Neural cell (in vitro differentiated cells): ENCODE measurements around the gene APOC3. TPM values are rescaled to one million over a fixed set of nuclear protein-coding genes. Genes with fewer than 3 reads are reported as not detected.

Source experiments
- H2AFZ ChIP-seq: fragments of 200-600, 300-800 bp; sonication (generic), shearing (Covaris generic); 2 replicates; pipeline ENCODE4 v1.6.0; 2014; ENCODE audit warnings: low read depth, mild to moderate bottlenecking, antibody characterized with exemption, low read length, moderate library complexity
- H3F3A ChIP-seq: fragments of 200-600 bp; shearing (Covaris generic); 2 replicates; pipeline ENCODE4 v1.6.1; 2016; ENCODE audit warnings: mild to moderate bottlenecking, moderate library complexity, mixed read lengths, antibody characterized with exemption, low read length; ENCODE audit not compliant: insufficient read depth, poor library complexity, severe bottlenecking
- H3K27ac ChIP-seq: fragments of 200-600, 300-800 bp; sonication (generic), shearing (Covaris generic); 2 replicates; pipeline ENCODE4 v1.5.1; 2014; ENCODE audit warnings: mild to moderate bottlenecking, low read length, moderate library complexity
- H3K27me3 ChIP-seq: fragments of 300-800, 200-600 bp; sonication (generic), shearing (Covaris generic); 2 replicates; pipeline ENCODE4 v1.6.0; 2014; ENCODE audit warnings: mild to moderate bottlenecking, low read depth, low read length, moderate library complexity; ENCODE audit not compliant: insufficient read depth
- H3K36me3 ChIP-seq: fragments of 300-800, 200-600 bp; sonication (generic), shearing (Covaris generic); 2 replicates; pipeline ENCODE4 v1.5.1; 2014; ENCODE audit warnings: mild to moderate bottlenecking, antibody characterized with exemption, low read length, moderate library complexity; ENCODE audit not compliant: insufficient read depth
- H3K4me2 ChIP-seq: fragments of 300-800, 200-600 bp; sonication (generic), shearing (Covaris generic); 2 replicates; pipeline ENCODE4 v1.6.0; 2014; ENCODE audit warnings: mild to moderate bottlenecking, low read length
- H3K4me3 ChIP-seq: fragments of 300-800, 200-600 bp; sonication (generic), shearing (Covaris generic); 2 replicates; pipeline ENCODE4 v1.5.1; 2014; ENCODE audit warnings: mild to moderate bottlenecking, low read length, moderate library complexity
- H3K79me2 ChIP-seq: fragments of 200-600 bp; shearing (Covaris generic); replicated peaks from 2 replicates; pipeline ENCODE4 v1.6.0; 2014; ENCODE audit warnings: mild to moderate bottlenecking, low read length, moderate library complexity; ENCODE audit not compliant: insufficient read depth
- H3K9ac ChIP-seq: fragments of 300-800, 200-600 bp; sonication (generic), shearing (Covaris generic); 2 replicates; pipeline ENCODE4 v1.6.1; 2016; ENCODE audit warnings: mild to moderate bottlenecking, low read length, mixed read lengths
- H3K9me2 ChIP-seq: fragments of 200-600 bp; shearing (Covaris generic); 2 replicates; pipeline ENCODE4 v1.6.1; 2016; ENCODE audit warnings: mild to moderate bottlenecking, low read length, mixed read lengths; ENCODE audit not compliant: insufficient read depth
- H3K9me3 ChIP-seq: fragments of 200-600, 300-800 bp; sonication (generic), shearing (Covaris generic); 2 replicates; pipeline ENCODE4 v1.6.1; 2016; ENCODE audit warnings: mild to moderate bottlenecking, mixed run types, low read length, moderate library complexity, mixed read lengths
- H4K20me1 ChIP-seq: fragments of 200-600 bp; shearing (Covaris generic); 2 replicates; pipeline ENCODE4 v1.6.1; 2016; ENCODE audit warnings: mild to moderate bottlenecking, mixed run types; ENCODE audit not compliant: insufficient read depth
- CTCF ChIP-seq: fragments of 450-650 bp; IDR thresholded peaks from 2 replicates; pipeline ENCODE4 v1.5.1; 2014; ENCODE audit warnings: antibody characterized with exemption, mild to moderate bottlenecking, moderate library complexity; ENCODE audit not compliant: poor library complexity, severe bottlenecking
- EP300 ChIP-seq: fragments of 450-650 bp; conservative IDR thresholded peaks from 2 replicates; pipeline ENCODE4 v1.6.1; 2014; ENCODE audit warnings: antibody characterized with exemption, mild to moderate bottlenecking, moderate library complexity; ENCODE audit not compliant: poor library complexity, severe bottlenecking
- EZH2 ChIP-seq: fragments of 200-600, 300-800 bp; shearing (Covaris generic), sonication (generic); IDR thresholded peaks from 2 replicates; pipeline ENCODE4 v1.6.1; 2014; ENCODE audit warnings: antibody characterized with exemption, low read length, borderline replicate concordance, mild to moderate bottlenecking; ENCODE audit not compliant: insufficient read depth, poor library complexity, severe bottlenecking
- MXI1 ChIP-seq: fragments of 450-650 bp; conservative IDR thresholded peaks from 2 replicates; pipeline ENCODE4 v1.6.1; 2014; ENCODE audit warnings: antibody characterized with exemption, mild to moderate bottlenecking; ENCODE audit not compliant: poor library complexity, severe bottlenecking
- POLR2AphosphoS5 ChIP-seq: IDR thresholded peaks from 2 replicates; pipeline ENCODE4 v1.6.1; 2012
- RAD21 ChIP-seq: fragments of 450-650 bp; conservative IDR thresholded peaks from 2 replicates; pipeline ENCODE4 v1.6.1; 2014; ENCODE audit warnings: antibody characterized with exemption, mild to moderate bottlenecking, moderate library complexity
- REST ChIP-seq: IDR thresholded peaks from 2 replicates; pipeline ENCODE4 v1.6.1; 2012; ENCODE audit warnings: borderline replicate concordance
- SMC3 ChIP-seq: fragments of 450-650 bp; conservative IDR thresholded peaks from 2 replicates; pipeline ENCODE4 v1.6.1; 2014; ENCODE audit warnings: antibody characterized with exemption, mild to moderate bottlenecking, moderate library complexity; ENCODE audit not compliant: poor library complexity
- TAF1 ChIP-seq: IDR thresholded peaks from 2 replicates; pipeline ENCODE4 v1.6.1; 2012; ENCODE audit warnings: low read depth
- polyA plus RNA-seq: library from polyadenylated mRNA; depleted of rRNA; stranded (reverse); fragments of >200 nt; gene quantifications from 2 replicates; pipeline ENCODE4 v1.2.3, GENCODE V29; 2014

Gene APOC3
- polyA plus RNA-seq, 1 donor from 2014 or later = not detected

GRCh38 chr11:116791813-116792143 is 37.9 kb upstream of the APOC3 start, which contains the start of gene APOA5:
Gene APOA5 (minus strand): TSS chr11:116791879. CDS start chr11:116791860, 19 bp downstream.
- TF ChIP-seq CTCF (no peak), SMC3 (no peak), RAD21 (no peak), POLR2AphosphoS5 (no peak), REST (no peak), EP300 (no peak), MXI1 (no peak), TAF1 (no peak), EZH2 (no peak)
- Histone ChIP-seq H3K27me3 (no peaks in the 10 kb centered on the region), H3K4me3 (no peak within 1 kb of the TSS), H3K9me3 (no peaks in the 10 kb centered on the region), H2AFZ (no peak within 1 kb of the TSS), H3K9ac (no peak within 1 kb of the TSS), H3K9me2 (no peaks in the 10 kb centered on the region), H3K4me2 (no peak within 1 kb of the TSS), H3K27ac (no peak within 1 kb of the TSS), H3K36me3 (no peaks in the 10 kb centered on the region), H3F3A (no peaks in the 10 kb centered on the region), H4K20me1 (no peaks in the 10 kb centered on the region), H3K79me2 (peaks cover 6% of the 10 kb centered on the region)

- H3K27ac ChIP-seq = no peak overlapping the region
- no peak overlapping the region for H2AFZ ChIP-seq
- H3K36me3 ChIP-seq = no peaks in the 10 kb centered on the region
- H4K20me1 ChIP-seq = no peaks in the 10 kb centered on the region
- H3K4me2 ChIP-seq = no peak overlapping the region
- TF ChIP-seq MXI1 = no peak
- TF ChIP-seq RAD21 = no peak
- no peak for TF ChIP-seq SMC3
- TF ChIP-seq REST = no peak
- TF ChIP-seq TAF1 = no peak
- no peak for TF ChIP-seq EZH2
- TF ChIP-seq POLR2AphosphoS5 = no peak
- TF ChIP-seq EP300 = no peak
- TF ChIP-seq CTCF = no peak
- no peak overlapping the region for H3K9ac ChIP-seq
- no peaks in the 10 kb centered on the region for H3K27me3 ChIP-seq
- no peaks in the 10 kb centered on the region for H3F3A ChIP-seq
- H3K9me2 ChIP-seq = no peaks in the 10 kb centered on the region
- no peaks in the 10 kb centered on the region for H3K9me3 ChIP-seq
- peaks cover under 1% of the 10 kb centered on the region for H3K79me2 ChIP-seq
- H3K4me3 ChIP-seq = no peak overlapping the region
Measured at GRCh38 chr11:116792144-116792868, 37.4 kb upstream of the APOC3 start.
